ENCODE data around the gene PRLHR. TPM values are rescaled to one million over a fixed set of nuclear protein-coding genes. Genes with fewer than 3 reads are reported as not detected.

The PRLHR gene
- not detected for polyA plus RNA-seq (2013, experiment 1 of 2)
- not detected for polyA plus RNA-seq (2013, experiment 2 of 2)

GRCh38 chr10:118595598-118596425 is at the start of gene PRLHR:
TSS of gene PRLHR (minus strand) at chr10:118595648. CDS start at chr10:118595244, 404 bp downstream.
- no peak within 1 kb of the TSS for H3K9ac ChIP-seq (ENCODE audit: low read length)
- no peaks in the 10 kb centered on the region for H3K79me1 ChIP-seq (ENCODE audit: low read length)
- H3K18ac ChIP-seq (ENCODE audit: low read length), result no peak within 1 kb of the TSS
- no peaks in the 10 kb centered on the region for H3K36me3 ChIP-seq (ENCODE audit: control insufficient read depth, insufficient read depth, low read length)
- no peak within 1 kb of the TSS for H2BK15ac ChIP-seq (replicated peaks; ENCODE audit: low read depth)
- no peak within 1 kb of the TSS for H3K23ac ChIP-seq (ENCODE audit: low read length)
- DNase-seq, result peak; percentile 86
- H3K27me3 ChIP-seq (ENCODE audit: insufficient read depth, low read length, poor library complexity), result peaks cover 7% of the 10 kb centered on the region
- H2BK120ac ChIP-seq (ENCODE audit: low read depth, low read length), result no peak within 1 kb of the TSS
- no peak within 1 kb of the TSS for H2AK5ac ChIP-seq (ENCODE audit: low read length)
- no CpG with 5 or more reads among the region's 52 CpGs for WGBS (ENCODE audit: extremely low coverage, insufficient coverage, low lambda C conversion rate)
- H2BK5ac ChIP-seq (ENCODE audit: low read length), result no peak within 1 kb of the TSS
- no peak within 1 kb of the TSS for H4K8ac ChIP-seq (ENCODE audit: low read depth, low read length)
- no peaks in the 10 kb centered on the region for H3K4me1 ChIP-seq (ENCODE audit: control insufficient read depth, low read depth, low read length)
- H4K5ac ChIP-seq (ENCODE audit: low read length), result no peak within 1 kb of the TSS
- H3K79me2 ChIP-seq (ENCODE audit: control insufficient read depth, insufficient read depth, low read length), result no peaks in the 10 kb centered on the region
- H3K4ac ChIP-seq (ENCODE audit: low read depth, low read length), result no peak within 1 kb of the TSS
- H3K4me3 ChIP-seq (ENCODE audit: low read length), result no peak within 1 kb of the TSS
- peak within 1 kb of the TSS; percentile 56 for H3K4me2 ChIP-seq (ENCODE audit: low read length)
- no peak within 1 kb of the TSS for H3K27ac ChIP-seq (ENCODE audit: low read depth, low read length)
- H3K56ac ChIP-seq (ENCODE audit: low read length), result no peak within 1 kb of the TSS

DNA sequence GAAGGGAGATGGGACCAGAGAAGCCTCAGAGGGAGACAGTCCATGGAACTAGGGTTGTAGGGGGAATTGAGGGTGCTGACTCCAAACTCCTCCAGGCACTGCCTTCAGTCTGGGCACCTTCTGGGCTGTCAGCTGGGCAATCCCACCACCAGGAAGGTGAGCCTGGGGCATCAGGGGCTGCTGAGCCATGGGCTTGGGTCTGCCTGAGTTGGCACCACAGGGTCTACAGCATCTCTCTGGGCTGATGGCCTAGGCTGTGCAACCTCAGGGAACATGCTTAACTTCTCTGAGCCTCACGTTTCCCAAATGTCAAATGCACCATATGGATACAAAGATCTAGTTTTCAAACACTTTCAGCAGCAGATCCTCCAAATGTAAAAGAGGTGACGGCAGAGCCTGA is 46.8 kb upstream of the PRLHR start:
- H4K8ac ChIP-seq (ENCODE audit: low read depth, low read length), result no peak overlapping the region
- no peak overlapping the region for H3K18ac ChIP-seq (ENCODE audit: low read length)
- no CpG with 5 or more reads among the region's 2 CpGs for WGBS (ENCODE audit: extremely low coverage, insufficient coverage, low lambda C conversion rate)
- H3K79me2 ChIP-seq (ENCODE audit: control insufficient read depth, insufficient read depth, low read length), result no peaks in the 10 kb centered on the region
- H2BK120ac ChIP-seq (ENCODE audit: low read depth, low read length), result no peak overlapping the region
- H3K56ac ChIP-seq (ENCODE audit: low read length), result no peak overlapping the region
- H3K4me3 ChIP-seq (ENCODE audit: low read length), result no peak overlapping the region
- H2BK5ac ChIP-seq (ENCODE audit: low read length), result no peak overlapping the region
- DNase-seq, result no peak
- H3K4me2 ChIP-seq (ENCODE audit: low read length), result no peak overlapping the region
- H3K23ac ChIP-seq (ENCODE audit: low read length), result no peak overlapping the region
- no peak overlapping the region for H3K9ac ChIP-seq (ENCODE audit: low read length)
- no peaks in the 10 kb centered on the region for H3K36me3 ChIP-seq (ENCODE audit: control insufficient read depth, insufficient read depth, low read length)
- H3K27ac ChIP-seq (ENCODE audit: low read depth, low read length), result no peak overlapping the region
- no peaks in the 10 kb centered on the region for H3K79me1 ChIP-seq (ENCODE audit: low read length)
- no peaks in the 10 kb centered on the region for H3K27me3 ChIP-seq (ENCODE audit: insufficient read depth, low read length, poor library complexity)
- H3K4me1 ChIP-seq (ENCODE audit: control insufficient read depth, low read depth, low read length), result no peaks in the 10 kb centered on the region
- no peak overlapping the region for H4K5ac ChIP-seq (ENCODE audit: low read length)
- no peak overlapping the region for H2BK15ac ChIP-seq (replicated peaks; ENCODE audit: low read depth)
- H2AK5ac ChIP-seq (ENCODE audit: low read length), result no peak overlapping the region
- no peak overlapping the region for H3K4ac ChIP-seq (ENCODE audit: low read depth, low read length)

- Histone ChIP-seq H2BK120ac (ENCODE audit: low read depth, low read length) (no peak overlapping the region), H2BK5ac (ENCODE audit: low read length) (no peak overlapping the region), H3K4me3 (ENCODE audit: low read length) (no peak overlapping the region), H3K23ac (ENCODE audit: low read length) (no peak overlapping the region), H4K8ac (ENCODE audit: low read depth, low read length) (no peak overlapping the region), H3K36me3 (ENCODE audit: control insufficient read depth, insufficient read depth, low read length) (no peaks in the 10 kb centered on the region), H3K4me2 (ENCODE audit: low read length) (no peak overlapping the region), H3K27me3 (ENCODE audit: insufficient read depth, low read length, poor library complexity) (no peaks in the 10 kb centered on the region), H3K56ac (ENCODE audit: low read length) (no peak overlapping the region), H3K79me1 (ENCODE audit: low read length) (no peaks in the 10 kb centered on the region), H3K4ac (ENCODE audit: low read depth, low read length) (no peak overlapping the region), H3K18ac (ENCODE audit: low read length) (no peak overlapping the region), H3K9ac (ENCODE audit: low read length) (no peak overlapping the region), H4K5ac (ENCODE audit: low read length) (no peak overlapping the region), H3K79me2 (ENCODE audit: control insufficient read depth, insufficient read depth, low read length) (no peaks in the 10 kb centered on the region), H2AK5ac (ENCODE audit: low read length) (no peak overlapping the region), H3K4me1 (ENCODE audit: control insufficient read depth, low read depth, low read length) (no peaks in the 10 kb centered on the region), H2BK15ac (replicated peaks; ENCODE audit: low read depth) (no peak overlapping the region), H3K27ac (ENCODE audit: low read depth, low read length) (no peak overlapping the region)
- no peak for DNase-seq
- no CpG with 5 or more reads among the region's 9 CpGs for WGBS (ENCODE audit: extremely low coverage, insufficient coverage, low lambda C conversion rate)
These were observed 43.2 kb upstream of the PRLHR start for GRCh38 chr10:118638680-118639079.

DNA sequence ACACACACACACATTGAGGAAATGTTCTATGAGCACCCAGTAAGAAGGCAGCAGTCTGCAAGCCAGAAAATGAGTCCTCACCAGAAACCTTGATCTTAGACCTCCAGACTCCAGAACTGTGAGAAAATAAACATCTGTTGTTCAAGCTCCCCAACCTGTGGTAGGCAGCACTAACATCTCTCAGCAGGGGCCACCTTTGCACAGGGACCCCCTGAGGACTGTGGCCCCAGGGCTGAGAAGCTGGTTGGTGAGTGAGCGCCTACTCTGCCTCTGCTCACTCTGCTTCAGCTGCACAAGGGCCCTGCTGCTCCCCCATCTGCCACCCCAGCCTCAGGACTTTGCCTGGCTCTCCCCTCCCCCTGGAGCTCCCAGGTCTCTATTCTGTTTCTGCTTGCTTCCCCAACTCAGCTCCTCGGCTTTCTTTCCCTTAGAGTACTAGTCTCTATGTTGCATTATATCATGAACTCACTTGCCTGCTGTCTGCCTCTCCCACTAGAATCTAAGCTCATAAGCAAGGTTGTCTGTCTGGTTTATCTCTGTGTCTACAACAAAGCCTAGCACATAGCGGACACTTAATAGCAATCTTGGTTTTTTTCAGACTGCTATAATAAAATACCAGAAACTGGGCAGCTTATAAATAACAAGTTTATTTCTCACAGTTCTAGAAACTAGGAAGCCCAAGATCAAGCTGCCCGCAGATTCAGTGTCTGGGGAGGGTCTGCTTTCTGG is 40.4 kb upstream of the PRLHR start:
- H2AK5ac ChIP-seq (ENCODE audit: low read length), result no peak overlapping the region
- DNase-seq, result no peak
- H4K5ac ChIP-seq (ENCODE audit: low read length), result no peak overlapping the region
- no peak overlapping the region for H2BK5ac ChIP-seq (ENCODE audit: low read length)
- no peak overlapping the region for H3K23ac ChIP-seq (ENCODE audit: low read length)
- no peak overlapping the region for H4K8ac ChIP-seq (ENCODE audit: low read depth, low read length)
- no peak overlapping the region for H3K56ac ChIP-seq (ENCODE audit: low read length)
- H3K4me2 ChIP-seq (ENCODE audit: low read length), result no peak overlapping the region
- WGBS (ENCODE audit: extremely low coverage, insufficient coverage, low lambda C conversion rate), result no CpG with 5 or more reads among the region's 4 CpGs
- no peak overlapping the region for H3K18ac ChIP-seq (ENCODE audit: low read length)
- no peak overlapping the region for H3K27ac ChIP-seq (ENCODE audit: low read depth, low read length)
- H3K36me3 ChIP-seq (ENCODE audit: control insufficient read depth, insufficient read depth, low read length), result no peaks in the 10 kb centered on the region
- H3K27me3 ChIP-seq (ENCODE audit: insufficient read depth, low read length, poor library complexity), result no peaks in the 10 kb centered on the region
- no peak overlapping the region for H3K9ac ChIP-seq (ENCODE audit: low read length)
- H2BK15ac ChIP-seq (replicated peaks; ENCODE audit: low read depth), result no peak overlapping the region
- H3K79me2 ChIP-seq (ENCODE audit: control insufficient read depth, insufficient read depth, low read length), result no peaks in the 10 kb centered on the region
- H3K4ac ChIP-seq (ENCODE audit: low read depth, low read length), result no peak overlapping the region
- no peak overlapping the region for H3K4me3 ChIP-seq (ENCODE audit: low read length)
- H3K4me1 ChIP-seq (ENCODE audit: control insufficient read depth, low read depth, low read length), result no peaks in the 10 kb centered on the region
- no peak overlapping the region for H2BK120ac ChIP-seq (ENCODE audit: low read depth, low read length)
- H3K79me1 ChIP-seq (ENCODE audit: low read length), result no peaks in the 10 kb centered on the region

DNA sequence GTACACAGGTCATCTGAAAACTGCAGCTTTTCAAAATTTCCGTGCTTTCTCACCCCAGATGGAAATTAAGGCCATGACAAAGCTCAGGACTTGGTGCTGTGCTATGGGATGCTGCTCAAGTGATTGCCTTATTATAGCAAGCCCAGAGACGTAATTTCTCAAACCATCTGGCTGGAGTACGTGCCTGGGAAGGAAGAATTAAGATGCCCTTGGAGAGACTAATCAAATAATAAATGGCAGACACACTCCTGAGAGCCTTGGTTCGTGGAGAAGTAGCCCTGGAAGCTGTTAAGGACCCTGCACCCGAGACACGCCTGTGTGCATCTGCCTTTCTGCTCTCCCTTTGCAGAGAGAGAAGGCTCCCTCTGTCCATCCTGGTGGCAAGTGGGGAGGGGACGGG is 38.3 kb upstream of the PRLHR start:
- Histone ChIP-seq H3K4ac (ENCODE audit: low read depth, low read length) (no peak overlapping the region), H3K23ac (ENCODE audit: low read length) (no peak overlapping the region), H3K9ac (ENCODE audit: low read length) (no peak overlapping the region), H3K79me1 (ENCODE audit: low read length) (no peaks in the 10 kb centered on the region), H3K56ac (ENCODE audit: low read length) (no peak overlapping the region), H3K4me3 (ENCODE audit: low read length) (no peak overlapping the region), H2AK5ac (ENCODE audit: low read length) (no peak overlapping the region), H3K4me1 (ENCODE audit: control insufficient read depth, low read depth, low read length) (no peaks in the 10 kb centered on the region), H3K79me2 (ENCODE audit: control insufficient read depth, insufficient read depth, low read length) (no peaks in the 10 kb centered on the region), H2BK15ac (replicated peaks; ENCODE audit: low read depth) (no peak overlapping the region), H3K18ac (ENCODE audit: low read length) (no peak overlapping the region), H3K4me2 (ENCODE audit: low read length) (no peak overlapping the region), H4K5ac (ENCODE audit: low read length) (no peak overlapping the region), H2BK120ac (ENCODE audit: low read depth, low read length) (no peak overlapping the region), H2BK5ac (ENCODE audit: low read length) (no peak overlapping the region), H3K27ac (ENCODE audit: low read depth, low read length) (no peak overlapping the region), H3K27me3 (ENCODE audit: insufficient read depth, low read length, poor library complexity) (no peaks in the 10 kb centered on the region), H3K36me3 (ENCODE audit: control insufficient read depth, insufficient read depth, low read length) (no peaks in the 10 kb centered on the region), H4K8ac (ENCODE audit: low read depth, low read length) (no peak overlapping the region)
- DNase-seq, result no peak
- no CpG with 5 or more reads among the region's 7 CpGs for WGBS (ENCODE audit: extremely low coverage, insufficient coverage, low lambda C conversion rate)

Measured in mesendoderm (in vitro differentiated cells).